Measurements from ENCODE around the gene EREG.

Gene EREG

GRCh38 chr4:74369855-74370254 is 4.9 kb downstream of the EREG start:
- no peak for TF ChIP-seq CTCF (IDR thresholded peaks at IDR 0.05)

GRCh38 chr4:74370912-74371311 is 6.0 kb downstream of the EREG start:
- peak; percentile 72 for TF ChIP-seq CTCF (IDR thresholded peaks at IDR 0.05)

- TF ChIP-seq CTCF (IDR thresholded peaks at IDR 0.05): no peak
Measured at GRCh38 chr4:74374128-74374527, 9.2 kb downstream of the EREG start.

GRCh38 chr4:74374561-74375327 is 9.8 kb downstream of the EREG start:
- TF ChIP-seq CTCF (IDR thresholded peaks at IDR 0.05): no peak

GRCh38 chr4:74375824-74376426 is 11.0 kb downstream of the EREG start:
- no peak for TF ChIP-seq CTCF (IDR thresholded peaks at IDR 0.05)

GRCh38 chr4:74376888-74377483 is 12.0 kb downstream of the EREG start:
- peak; percentile 65 for TF ChIP-seq CTCF (IDR thresholded peaks at IDR 0.05)

GRCh38 chr4:74377714-74378113 is 12.8 kb downstream of the EREG start:
- no peak for TF ChIP-seq CTCF (IDR thresholded peaks at IDR 0.05)

Measured in LNCAP (cell line).